ENCODE results near the gene COA3.
"Not testable (repeated sequence)": the region's sequence is repeated elsewhere in the genome, so short reads cannot be mapped to it uniquely, and the experiment has no call there.

The COA3 gene

DNA sequence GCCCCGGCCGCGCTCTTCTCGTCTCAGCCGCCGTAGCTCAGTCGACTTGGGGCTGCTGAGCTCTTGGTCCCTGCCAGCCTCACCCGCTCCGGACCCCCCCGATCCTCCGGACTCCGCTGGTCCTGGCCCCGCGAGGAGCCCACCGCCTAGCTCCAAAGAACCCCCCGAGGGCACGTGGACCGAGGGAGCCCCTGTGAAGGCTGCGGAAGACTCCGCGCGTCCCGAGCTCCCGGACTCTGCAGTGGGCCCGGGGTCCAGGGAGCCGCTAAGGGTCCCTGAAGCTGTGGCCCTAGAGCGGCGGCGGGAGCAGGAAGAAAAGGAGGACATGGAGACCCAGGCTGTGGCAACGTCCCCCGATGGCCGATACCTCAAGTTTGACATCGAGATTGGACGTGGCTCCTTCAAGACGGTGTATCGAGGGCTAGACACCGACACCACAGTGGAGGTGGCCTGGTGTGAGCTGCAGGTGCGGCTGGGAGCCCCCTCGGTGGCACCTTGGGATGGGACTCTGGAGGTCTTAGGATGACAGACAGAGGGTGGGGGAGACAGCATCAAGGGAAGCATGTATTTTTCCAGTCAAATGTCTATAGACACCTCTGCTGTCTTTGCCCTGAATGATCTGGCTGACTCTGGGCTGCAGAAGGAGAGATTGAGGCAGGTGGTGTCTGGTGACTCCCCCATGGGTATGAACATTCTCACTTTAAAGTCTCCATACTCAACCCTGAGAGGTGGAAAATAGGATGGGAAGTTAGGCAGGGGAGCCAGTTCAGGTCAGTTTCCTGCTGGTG is 17.5 kb downstream of the COA3 start:
- DNase-seq: no peak

DNA sequence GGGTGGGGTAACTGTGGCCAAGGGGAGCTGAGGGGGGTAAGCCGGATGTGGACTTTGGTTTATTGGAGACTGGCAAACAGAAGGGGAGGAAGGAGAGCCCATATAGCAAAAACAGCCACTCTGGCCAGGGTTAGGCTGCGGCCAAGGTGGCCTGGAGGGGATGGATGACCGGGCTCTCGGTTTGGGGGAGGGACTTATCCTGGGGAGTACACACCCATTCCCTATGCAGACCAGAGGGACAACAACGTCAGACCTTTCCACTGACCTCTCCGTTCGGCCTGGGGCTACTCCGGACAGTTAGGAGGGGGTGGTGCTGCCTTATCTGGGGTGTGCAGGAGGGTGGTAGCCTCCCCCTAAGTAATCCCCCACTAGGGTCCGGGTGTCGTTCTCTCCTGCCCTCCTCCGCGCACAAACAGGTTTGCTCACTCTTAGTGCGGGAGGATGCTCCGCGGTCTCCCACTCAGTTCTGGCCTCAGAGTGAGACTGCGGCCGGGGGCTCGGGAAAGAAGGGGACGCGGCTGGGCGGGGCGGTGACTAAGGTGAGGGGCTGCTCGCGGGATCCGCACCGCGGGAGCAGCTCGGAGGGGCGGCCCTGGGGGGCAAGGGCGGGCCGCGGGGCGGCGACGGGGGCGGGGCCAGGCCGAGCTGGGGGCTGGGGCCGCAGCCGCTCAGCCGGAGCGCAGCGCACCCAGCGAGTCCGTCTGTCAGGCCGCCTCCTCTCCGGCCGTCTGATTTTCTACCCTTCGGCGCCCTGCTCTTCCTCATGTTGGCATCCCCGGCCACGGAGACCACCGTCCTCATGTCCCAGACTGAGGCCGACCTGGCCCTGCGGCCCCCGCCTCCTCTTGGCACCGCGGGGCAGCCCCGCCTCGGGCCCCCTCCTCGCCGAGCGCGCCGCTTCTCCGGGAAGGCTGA is 18.3 kb downstream of the COA3 start, which contains the start of gene WNK4:
WNK4 (plus strand) TSS at position 675 of the 915 bp plus-strand sequence; CDS start at position 764, 89 bp downstream.
- DNase-seq: no peak

DNA sequence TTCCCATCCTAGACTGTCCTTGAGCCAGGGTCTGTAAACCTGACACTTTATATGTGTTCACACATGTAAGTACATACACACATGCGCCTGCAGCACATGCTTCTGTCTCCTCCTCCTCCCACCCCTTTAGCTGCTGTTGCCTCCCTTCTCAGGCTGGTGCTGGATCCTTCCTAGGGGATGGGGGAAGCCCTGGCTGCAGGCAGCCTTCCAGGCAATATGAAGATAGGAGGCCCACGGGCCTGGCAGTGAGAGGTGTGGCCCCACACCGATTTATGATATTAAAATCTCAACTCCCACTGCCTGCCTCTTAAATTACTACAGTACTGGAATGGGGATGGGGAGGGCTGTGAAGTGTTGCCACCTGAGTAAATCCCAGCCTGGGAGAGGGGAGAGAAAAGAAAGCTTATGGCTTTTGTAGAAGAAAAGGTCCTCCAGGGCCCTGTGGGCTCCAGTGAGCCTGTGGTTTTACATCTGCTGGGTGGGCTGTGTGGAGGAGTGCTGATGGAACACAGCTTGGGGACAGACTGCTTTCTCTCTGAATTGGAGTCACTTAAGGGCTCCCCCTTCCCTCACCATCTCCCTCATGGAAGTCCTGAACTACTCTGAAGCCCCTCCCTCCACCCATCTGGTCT is 19.1 kb downstream of the COA3 start:
- no peak for DNase-seq

DNA sequence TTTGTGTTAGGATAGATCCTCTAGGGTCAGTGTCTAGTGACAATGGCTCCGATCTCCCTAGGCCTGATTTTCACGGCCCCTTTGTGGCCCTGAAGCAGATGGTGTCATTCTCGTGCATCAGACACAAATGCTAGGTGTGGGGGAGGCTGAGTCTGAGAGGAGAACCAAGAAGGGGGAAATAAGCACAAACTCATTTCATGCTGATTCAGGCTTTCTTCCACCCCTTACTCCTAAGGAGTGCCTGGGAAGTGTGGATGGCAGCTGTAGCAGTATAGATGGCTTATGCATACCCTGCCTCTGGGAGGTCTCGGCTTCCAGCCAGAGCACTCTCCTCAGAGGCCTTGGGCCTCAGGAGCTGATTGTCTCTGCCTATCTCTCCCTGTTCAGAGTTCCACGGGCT is 19.9 kb downstream of the COA3 start:
- no peak for DNase-seq

DNA sequence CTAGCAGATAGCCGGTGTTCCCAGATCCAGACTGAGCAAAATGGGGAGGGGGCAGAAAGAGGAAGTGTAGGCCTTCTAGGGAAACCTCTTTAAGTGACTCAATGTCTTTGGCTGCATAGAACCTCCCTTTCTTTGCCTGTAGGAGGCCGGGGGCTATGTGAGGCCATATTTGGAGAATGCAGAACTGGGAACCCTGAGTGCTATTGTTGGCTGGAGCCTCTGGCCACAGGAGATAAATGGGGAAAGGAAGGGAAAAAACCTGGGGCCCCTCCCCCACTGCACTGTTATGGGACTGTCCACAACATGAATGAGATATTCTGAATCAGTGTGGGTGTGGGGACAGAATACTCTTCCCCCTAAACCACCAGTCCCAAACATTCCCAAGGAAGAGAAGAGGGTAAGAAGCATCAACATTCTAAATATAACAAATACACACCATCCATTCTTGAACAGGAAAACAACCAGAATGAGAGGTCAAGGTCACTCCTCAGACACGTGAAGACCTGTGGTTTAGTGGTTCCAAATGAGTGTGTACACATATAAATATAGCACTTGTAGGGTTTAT is 22.9 kb downstream of the COA3 start:
- no peak for DNase-seq

DNA sequence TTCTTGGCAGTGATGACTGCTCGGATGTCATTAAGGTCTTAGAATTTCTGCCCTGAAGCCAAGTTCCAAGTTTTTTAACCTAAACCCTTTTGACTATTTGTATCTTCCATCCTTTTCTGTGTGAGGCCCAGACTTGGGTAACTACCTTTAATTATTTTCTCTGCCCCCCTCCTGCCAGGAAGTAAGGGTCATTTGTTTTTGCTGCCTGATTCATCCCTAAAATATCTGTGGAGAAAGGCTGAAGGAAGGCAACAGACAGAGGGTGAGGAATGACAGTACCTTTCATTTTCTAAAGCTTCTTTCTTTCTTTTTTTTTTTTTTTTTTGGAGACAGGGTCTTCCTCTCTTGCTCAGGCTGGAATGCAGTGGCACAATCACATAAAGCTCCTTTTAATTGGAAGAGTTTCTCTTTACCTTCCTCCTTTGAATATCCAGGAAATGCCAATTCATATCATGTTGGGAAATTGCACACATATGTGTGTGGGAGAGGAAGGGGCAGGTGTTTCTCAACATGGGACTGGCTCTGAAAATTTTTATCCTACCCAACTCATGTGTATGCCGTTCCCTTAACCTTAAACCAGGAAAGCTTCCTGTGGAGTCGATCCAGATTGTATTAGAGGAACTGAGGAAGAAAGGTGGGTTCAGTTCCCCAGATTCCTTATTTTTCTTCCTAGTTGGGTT is 24.3 kb downstream of the COA3 start:
- DNase-seq: no peak

DNA sequence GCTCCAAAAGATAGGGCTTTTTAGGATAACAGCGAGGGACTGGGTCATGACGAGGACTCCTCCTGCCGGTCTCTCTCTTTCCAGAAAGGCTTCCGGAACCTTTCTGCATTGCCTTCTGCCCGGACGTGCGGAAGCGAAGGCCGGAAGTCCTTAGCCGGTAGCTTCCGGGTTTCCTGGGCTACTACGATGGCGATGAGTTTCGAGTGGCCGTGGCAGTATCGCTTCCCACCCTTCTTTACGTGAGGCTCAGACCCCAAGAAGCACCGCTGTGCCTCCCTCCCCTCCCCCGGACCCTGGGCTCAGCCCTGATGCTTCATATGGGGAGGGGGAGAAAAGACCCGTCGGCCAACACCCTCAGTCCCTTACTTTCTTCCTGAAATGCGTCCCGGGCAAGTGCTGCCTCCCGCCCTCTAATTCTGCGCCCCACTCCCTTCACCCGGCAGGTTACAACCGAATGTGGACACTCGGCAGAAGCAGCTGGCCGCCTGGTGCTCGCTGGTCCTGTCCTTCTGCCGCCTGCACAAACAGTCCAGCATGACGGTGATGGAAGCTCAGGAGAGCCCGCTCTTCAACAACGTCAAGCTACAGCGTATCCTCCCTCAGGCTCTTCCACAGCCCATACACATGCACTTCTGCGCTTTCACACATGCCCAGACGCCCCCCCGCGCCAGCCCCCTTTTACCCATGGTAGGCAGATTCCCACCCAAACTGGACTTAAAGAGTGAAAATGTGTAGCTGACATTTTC is 25.0 kb downstream of the COA3 start, which contains the start of gene VPS25:
VPS25 (plus strand) TSS at position 160 of the 746 bp plus-strand sequence; CDS start at position 187, 27 bp downstream.
- DNase-seq: peak; percentile 62

DNA sequence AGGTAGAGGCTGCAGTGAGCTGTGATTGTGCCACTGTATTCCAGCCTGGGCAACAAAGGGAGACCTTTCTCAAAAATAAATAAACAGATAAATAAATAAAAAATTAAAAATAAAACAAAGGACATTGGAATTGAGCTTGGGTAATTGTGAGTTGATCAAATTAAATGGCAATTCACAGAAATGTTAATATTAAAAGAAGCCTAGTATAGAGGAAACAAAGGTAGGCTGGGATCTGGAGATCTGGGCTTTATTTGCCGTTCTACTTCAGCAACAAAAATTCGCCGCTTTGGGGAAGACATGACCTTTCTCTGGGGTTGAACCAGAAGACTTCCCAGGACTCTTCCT is 25.6 kb downstream of the COA3 start:
- DNase-seq: no peak

DNA sequence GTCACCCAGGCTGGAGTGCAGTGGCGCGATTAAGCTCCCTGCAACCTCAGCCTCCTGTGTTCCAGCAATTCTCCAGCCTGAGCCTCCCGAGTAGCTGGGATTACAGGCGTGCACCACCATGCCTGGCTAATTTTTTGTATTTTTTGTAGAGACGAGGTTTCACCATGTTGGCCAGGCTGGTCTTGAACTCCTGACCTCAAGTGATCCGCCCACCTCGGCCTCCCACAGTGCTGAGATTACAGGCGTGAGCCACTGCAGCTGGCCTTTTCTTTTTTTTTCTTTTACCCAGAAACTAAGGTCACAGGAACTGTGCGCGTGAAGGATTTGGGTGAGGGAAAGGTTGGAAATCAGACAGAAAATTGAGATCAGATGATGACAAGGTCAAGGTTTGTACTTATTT is 28.5 kb downstream of the COA3 start:
- not testable (repeated sequence) for DNase-seq

DNA sequence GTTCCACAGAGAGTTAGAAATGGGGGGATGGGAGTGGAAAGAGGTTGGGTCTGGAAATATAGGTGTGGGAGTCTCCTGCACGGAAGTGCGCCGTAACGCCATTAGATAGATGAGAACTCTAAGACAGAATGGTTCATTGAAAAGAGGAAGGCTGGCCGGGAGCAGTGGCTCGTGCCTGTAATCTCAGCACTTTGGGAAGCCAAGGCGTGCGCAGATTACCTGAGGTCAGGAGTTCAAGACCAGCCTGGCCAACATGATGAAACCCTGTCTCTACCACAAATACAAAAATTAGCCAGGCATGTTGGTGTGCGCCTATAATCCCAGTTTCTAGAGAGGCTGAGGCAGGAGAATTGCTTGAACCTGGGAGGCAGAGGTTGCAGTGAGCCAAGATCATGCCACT is 30.5 kb downstream of the COA3 start:
- DNase-seq: not testable (repeated sequence)

DNA sequence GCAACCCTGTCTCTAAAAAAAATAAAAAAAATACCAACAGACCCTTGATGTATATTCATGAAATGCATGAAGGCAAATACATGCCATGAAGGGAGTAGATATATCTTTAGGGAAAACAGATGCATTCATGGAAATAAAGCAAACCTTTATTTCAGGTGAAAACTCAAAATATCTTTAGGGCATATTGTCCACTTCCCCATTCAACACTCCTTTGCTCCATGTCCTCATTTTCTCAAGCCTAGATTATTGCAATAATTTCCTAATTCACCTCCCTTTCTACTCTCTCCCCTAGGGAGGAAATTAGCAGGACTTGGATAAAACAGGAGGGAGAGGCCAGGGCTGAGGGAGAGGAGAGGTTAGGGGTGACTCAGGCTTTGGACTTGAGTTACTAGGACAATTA is 31.0 kb downstream of the COA3 start:
- no peak for DNase-seq

DNA sequence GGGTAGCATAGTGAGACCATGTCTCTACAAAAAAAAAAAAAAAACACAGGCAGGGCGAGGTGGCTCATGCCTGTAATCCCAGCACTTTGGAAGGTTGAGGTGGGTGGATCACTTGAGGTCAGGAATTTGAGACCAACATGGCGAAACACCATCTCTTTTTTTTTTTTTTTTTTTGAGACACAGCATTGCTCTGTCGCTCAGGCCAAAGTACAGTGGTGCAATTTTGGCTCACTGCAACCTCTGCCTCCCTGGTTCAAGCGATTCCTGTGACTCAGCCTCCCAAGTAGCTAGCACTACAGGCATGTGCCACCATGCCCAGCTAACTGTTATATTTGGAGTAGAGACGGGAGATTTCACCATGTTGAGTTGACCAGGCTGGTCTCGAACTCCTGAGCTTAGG is 32.4 kb downstream of the COA3 start:
- DNase-seq: no peak

DNA sequence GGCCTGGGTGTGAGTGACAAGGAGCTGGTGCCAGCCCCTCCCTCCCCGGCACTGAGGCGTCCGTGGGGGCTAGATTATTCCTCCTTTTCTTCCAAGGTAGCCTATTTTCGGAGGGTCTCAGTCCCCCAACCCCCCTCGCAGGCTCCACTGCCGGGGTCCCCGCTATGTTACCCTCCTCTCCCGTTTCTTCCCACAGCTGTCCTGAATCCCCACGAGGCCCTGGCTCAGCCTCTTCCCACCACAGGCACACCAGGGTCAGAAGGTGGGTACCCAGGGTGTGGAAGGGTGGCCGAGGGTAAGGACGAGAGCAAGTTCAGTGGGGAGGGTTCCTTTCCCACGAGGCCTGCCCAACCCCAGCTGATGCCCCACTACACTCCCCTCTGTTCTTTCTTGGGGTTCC is 36.9 kb downstream of the COA3 start:
- DNase-seq: no peak

DNA sequence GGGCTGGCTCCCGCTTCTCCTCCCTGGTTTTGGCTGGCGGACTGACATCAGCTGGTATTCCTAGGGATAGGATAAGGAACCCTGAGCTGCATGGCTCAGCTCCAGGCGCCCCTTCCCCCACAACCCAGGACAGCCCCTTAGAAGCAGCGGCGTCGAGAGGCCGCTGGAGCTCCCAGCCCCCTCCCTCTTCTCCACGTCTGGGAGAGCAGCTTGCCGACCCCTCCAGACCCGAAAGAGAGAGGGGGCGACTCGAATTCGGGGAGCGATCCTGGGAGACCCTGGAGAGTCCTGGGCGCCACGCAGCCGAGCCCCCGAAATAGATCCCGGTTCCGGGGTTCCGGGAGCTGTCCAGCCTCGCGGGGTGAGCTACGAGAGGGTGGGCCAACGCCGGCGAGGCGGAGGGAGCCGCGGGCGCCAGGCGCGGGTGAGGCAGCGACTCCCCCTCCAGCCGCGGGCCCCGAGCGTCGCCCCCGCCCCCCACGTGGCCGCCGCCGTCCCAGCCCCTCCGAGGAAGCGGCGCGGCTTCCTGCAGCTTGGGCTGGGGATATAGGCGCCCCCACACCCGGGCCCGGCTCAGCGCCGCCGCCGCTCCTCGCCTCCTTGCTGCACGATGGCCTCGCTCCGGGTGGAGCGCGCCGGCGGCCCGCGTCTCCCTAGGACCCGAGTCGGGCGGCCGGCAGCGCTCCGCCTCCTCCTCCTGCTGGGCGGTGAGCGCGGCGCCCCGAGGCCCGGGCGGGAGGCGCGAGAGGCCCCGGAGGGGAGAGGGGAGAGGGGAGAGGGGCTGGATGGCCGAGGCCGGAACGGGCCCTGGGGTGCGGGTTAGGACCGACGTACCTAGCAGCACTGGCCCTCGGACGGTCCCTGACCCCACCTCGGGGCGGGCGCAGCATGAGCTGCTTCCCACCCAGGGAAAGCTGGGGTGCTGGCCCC is 37.6 kb downstream of the COA3 start, which contains the start of gene RAMP2:
RAMP2 (plus strand) TSS at position 576 of the 930 bp plus-strand sequence; CDS start at position 611, 35 bp downstream.
- no peak for DNase-seq

DNA sequence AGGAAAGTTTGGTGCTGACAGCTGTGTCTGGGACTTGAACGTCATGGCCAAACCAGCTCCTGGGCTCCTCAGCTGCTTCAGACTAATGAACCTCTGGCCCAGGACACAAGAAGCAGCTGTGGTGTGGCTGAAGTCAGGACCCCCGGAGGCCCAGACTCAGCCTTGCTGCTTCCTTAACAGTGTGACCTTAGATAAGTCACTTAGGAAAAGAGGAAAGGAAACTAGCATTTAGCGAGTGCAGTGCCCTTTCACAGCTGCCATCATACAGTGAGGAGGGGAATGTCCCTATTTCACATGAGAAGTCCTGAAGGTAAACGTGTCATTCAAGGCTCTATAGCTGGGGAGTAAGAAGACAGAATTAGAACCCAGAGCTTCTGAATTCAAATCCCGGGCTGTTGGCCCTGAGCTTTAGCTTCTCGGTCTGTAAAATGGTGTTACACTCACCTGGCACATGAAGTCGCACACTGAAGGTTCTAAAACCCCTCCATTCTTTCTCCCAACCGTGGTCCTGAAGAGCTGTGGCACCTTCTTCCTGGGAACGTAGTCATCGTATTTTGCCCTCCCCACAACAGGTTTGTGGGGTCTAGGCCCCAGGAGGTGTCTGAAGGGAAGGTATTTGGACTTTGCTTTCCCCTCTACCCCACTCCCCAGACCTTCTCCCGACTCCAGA is 38.4 kb downstream of the COA3 start:
- DNase-seq: no peak

DNA sequence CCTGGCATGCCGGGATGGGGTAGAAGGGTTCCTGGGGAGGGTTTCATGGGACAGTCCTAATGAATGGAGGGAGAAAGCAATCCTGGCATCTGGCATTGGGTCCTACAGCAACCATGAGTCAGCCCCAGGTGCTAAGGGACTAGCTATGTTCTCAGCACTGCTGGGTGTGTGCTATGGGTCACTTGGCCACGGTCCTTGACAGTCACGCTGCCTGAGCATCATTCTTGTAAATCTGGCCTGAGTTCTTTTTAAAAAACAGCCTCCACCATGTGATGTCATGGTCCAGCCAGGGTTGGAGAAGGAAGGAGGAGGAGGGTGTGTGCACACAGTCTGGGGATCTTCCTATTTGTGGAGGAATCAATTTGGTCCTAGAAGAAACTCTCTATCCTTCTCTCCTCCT is 43.7 kb downstream of the COA3 start:
- DNase-seq: no peak

DNA sequence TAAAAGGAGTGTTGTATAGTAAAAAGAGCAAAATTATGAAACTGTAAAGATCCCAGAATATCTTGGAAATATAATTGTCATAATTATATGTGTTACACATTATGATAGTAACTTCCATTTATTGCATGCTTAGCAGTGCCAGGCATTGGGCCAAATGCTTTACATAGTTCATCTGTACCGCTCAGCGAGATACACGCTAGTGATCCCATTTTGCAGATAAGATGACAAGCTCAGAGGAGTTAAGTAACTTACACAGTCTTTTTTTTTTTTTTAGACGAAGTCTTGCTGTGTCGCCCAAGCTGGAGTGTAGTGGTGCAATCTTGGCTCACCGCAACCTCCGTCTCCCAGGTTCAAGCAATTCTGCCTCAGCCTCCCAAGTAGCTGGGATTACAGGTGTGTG is 46.9 kb downstream of the COA3 start:
- DNase-seq: no peak

DNA sequence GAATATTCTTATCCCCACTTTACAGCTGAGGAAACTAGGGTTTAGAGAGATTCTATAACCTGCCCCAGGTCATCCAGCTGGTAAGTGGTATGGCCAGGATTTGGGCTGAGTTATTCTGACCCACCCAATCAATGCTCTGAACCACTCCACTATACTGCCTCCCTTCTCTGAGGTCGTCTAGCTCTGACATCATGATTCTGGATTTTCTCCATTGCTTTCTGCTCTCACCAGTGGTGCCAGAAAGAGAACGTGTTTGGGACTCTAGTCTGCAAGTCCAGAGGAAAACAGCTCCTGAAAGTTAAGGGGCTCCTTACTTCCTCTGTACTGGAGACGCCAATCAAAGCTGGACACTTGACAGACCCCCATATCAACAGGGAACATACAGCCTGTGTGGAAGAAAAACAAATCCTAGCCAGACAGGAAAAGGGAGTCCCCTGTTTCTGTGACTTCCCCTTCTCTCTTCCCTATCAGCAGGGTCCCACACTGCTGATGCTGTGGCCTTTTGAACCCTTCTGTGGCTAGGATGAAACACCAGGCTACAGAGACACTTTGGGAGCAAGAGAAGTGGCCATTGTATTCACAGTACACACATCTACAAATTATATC is 47.7 kb downstream of the COA3 start:
- no peak for DNase-seq
